IPS-NIHi11 (cell line): ENCODE data around the gene F2RL3.
"Not testable (repeated sequence)": the region's sequence is repeated elsewhere in the genome, so short reads cannot be mapped to it uniquely, and the experiment has no call there.

Source experiments
- DNase-seq: peaks from one replicate; pipeline ENCODE4 v3.0.0; 2012; ENCODE audit warnings: mixed read lengths, low spot score

Gene F2RL3

GRCh38 chr19:16874978-16875299 is 13.9 kb upstream of the F2RL3 start:
- DNase-seq = not testable (repeated sequence)

DNA sequence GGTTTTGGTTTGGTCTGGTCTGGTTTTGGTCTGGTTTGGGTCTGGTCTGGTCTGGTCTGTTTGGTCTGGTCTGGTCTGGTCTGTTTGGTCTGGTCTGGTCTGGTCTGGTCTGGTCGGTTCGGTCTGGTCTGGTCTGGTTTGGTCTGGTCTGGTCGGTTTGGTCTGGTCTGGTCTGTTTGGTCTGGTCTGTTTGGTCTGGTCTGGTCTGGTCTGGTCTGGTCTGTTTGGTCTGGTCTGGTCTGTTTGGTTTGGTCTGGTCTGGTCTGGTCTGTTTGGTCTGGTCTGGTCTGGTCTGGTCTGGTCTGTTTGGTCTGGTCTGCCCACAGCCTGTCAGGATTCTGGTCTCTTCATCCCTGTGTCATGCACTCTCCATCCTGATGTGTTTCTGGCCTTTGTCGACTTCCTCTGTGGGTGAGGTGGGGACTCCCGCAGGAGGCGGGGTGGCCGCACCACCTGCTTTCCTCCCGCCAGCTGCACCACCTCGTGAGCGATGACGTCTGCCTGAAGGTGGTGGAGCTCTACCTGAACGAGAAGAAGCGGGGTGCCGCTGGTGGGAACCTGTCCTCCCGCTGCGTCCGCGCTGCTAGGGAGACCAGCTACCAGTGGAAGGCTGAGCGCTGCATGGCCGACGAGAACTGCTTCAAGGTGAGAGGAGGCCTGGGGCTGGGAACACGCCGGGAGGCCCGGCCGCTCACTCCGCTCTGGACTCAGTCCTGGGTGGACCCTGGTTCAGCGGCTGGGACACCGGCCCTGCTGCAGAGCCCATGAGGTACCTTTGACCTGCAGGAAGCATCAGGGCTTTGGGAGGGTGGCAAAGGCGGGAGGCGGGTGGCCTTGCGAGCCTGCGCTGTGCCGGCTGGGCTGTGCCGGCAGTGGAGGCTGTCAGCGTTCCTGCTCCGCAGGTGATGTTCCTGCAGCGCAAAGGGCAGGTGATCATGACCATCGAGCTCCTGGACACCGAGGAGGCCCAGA is 12.9 kb upstream of the F2RL3 start:
- no peak for DNase-seq

- DNase-seq = no peak
Measured at GRCh38 chr19:16876904-16877361, 11.9 kb upstream of the F2RL3 start.

GRCh38 chr19:16877581-16877980 is 11.2 kb upstream of the F2RL3 start:
- DNase-seq = no peak

DNA sequence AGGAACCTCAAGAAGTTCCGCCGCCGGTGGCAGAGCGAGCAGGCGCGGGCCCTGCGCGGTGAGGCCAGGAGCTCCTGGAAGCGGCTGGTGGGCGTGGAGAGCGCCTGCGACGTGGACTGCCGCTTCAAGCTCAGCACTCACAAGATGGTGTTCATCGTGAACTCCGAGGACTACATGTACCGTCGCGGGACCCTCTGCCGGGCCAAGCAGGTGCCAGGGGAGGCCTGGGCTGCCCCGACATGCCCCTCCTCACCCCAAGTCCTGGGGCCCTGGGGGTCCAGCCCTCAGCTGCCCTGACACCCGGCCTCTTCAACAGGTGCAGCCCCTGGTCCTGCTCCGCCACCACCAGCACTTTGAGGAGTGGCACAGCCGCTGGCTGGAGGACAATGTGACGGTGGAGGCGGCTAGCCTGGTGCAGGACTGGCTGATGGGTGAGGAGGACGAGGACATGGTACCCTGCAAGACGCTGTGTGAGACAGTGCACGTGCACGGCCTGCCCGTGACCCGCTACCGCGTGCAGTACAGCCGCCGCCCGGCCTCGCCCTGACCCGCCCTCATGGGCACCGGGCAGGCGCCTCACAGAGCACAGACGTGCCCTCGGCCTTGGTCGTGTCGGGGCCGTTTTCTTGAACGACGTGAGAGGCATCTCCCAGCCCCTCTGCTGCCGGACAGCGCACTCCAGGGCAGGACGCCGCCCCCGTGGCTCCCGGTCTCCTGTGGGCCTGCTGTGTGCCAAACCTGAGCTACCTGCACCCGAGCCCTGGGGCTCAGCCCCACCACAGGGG is 10.4 kb upstream of the F2RL3 start:
- no peak for DNase-seq

- no peak for DNase-seq
Measured at GRCh38 chr19:16880884-16881554, 7.8 kb upstream of the F2RL3 start.

GRCh38 chr19:16882146-16882545 is 6.7 kb upstream of the F2RL3 start:
- DNase-seq = no peak

- no peak for DNase-seq
Measured at GRCh38 chr19:16883522-16883921, 5.3 kb upstream of the F2RL3 start.

DNA sequence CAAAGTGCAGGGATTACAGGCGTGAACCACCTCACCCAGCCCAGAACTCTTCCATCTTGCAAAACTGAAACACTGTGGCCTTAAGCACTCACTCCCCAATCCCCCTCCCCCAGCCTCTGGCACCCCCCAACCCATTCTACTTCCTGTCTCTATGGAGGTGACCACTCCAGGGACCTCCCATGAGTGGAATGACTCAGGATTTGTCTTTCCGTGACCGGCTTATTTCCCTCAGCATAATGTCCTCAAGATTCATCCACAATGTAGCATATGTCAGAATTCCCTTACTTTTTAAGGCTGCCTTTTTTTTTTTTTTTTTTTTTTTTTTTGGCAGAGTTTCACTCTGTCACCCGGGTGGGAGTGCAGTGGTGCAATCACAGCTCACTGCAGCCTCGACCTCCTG is 3.6 kb upstream of the F2RL3 start:
- no peak for DNase-seq

DNA sequence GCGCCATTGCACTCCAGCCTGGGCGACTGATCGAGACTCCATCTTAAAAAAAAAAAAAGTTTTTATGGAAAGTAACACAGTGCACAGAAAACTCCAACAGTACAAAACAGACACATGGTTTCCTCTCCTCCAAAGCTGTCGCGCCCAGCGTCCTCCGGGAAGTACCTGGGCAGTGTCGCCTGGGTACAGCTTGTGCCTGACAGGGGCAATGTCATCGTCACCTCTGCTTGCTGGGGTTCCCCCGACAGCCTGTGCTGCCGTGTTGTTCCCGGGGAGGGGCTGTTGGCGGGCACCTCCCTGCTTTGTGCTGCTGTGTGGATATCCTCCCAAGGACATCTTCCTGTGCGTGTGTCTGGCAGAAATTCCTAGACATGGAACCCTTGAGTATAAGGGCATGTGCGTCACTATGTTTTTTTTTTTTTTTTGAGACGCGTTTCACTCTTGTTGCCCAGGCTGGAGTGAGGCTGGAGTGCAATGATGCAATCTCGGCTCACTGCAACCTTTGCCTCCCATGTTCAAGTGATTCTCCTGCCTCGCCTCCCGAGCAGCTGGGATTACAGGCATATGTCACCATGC is 2.4 kb upstream of the F2RL3 start:
- no peak for DNase-seq

DNA sequence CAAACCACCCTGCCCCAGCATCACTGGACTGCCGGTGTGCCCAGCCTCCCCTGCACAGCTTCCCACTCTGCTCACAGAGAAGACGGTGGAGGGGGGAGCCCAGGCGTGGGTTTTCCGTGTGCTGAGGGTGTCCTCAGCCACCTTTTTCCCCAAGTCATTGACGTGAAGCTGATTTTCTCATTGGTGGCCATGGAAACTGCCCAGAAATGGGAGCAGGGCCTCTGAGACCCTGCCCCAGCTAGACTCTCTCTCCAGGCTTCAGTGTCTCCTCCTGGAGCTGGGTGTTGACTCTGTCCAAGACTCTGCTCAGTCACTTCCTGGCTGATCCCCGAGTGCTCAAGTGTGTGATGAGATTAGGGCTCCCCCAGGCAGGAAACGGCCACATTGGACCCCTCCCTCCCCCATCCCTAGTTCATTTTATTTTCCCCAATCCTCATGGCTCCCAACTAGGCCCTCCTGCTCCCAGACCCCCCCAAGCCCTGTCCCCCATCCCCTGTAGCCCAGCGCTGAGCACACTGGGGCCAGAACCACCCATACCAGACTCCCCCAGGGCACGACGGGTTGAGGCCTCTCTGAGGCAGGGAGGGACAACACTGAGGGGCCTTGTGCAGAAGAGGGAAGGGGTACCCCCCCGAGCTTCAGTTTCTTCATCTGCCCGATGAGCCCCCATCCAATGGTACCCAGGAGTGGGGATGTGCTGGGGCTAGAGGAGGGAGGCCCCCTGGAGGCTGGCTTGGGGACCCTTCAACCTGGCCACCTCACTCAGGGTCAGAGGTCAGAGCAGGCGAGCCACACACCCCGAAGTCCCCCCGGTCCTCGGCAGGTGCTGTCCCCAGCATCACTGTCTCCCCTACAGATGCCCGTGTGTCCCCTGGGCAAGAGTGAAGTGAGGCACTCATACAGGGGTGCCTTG is 1.2 kb upstream of the F2RL3 start:
- no peak for DNase-seq

GRCh38 chr19:16889366-16889882 is 625 bp downstream of the F2RL3 start:
- DNase-seq = peak; percentile 69

DNA sequence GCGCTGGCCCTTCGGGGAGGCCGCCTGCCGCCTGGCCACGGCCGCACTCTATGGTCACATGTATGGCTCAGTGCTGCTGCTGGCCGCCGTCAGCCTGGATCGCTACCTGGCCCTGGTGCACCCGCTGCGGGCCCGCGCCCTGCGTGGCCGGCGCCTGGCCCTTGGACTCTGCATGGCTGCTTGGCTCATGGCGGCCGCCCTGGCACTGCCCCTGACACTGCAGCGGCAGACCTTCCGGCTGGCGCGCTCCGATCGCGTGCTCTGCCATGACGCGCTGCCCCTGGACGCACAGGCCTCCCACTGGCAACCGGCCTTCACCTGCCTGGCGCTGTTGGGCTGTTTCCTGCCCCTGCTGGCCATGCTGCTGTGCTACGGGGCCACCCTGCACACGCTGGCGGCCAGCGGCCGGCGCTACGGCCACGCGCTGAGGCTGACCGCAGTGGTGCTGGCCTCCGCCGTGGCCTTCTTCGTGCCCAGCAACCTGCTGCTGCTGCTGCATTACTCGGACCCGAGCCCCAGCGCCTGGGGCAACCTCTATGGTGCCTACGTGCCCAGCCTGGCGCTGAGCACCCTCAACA is 1.2 kb downstream of the F2RL3 start:
- DNase-seq = peak; percentile 63

DNA sequence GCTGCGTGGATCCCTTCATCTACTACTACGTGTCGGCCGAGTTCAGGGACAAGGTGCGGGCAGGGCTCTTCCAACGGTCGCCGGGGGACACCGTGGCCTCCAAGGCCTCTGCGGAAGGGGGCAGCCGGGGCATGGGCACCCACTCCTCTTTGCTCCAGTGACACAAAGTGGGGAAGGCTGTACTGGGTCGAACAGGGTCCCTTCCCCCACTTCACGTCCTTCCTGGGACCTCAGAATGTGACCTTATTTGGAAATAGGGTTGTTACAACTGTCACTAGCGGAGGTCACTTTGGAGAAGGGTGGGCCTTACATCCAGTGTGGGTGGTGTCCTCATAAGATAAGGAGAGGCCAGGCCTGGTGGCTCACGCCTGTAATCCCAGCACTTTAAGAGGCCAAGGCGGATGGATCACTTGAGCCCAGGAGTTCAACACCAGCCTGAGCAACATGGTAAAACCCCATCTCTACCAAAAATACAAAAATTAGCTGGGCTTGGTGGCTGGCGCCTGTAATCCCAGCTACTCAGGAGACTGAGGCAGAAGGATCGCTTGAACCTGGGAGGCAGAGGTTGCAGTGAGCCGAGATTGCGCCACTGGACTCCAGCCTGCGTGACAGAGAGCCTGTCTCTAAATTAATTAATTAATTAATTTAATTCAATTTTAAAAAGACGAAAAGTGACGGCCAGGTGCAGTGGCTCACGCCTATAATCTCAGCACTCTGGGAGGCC is 1.8 kb downstream of the F2RL3 start:
- no peak for DNase-seq

DNA sequence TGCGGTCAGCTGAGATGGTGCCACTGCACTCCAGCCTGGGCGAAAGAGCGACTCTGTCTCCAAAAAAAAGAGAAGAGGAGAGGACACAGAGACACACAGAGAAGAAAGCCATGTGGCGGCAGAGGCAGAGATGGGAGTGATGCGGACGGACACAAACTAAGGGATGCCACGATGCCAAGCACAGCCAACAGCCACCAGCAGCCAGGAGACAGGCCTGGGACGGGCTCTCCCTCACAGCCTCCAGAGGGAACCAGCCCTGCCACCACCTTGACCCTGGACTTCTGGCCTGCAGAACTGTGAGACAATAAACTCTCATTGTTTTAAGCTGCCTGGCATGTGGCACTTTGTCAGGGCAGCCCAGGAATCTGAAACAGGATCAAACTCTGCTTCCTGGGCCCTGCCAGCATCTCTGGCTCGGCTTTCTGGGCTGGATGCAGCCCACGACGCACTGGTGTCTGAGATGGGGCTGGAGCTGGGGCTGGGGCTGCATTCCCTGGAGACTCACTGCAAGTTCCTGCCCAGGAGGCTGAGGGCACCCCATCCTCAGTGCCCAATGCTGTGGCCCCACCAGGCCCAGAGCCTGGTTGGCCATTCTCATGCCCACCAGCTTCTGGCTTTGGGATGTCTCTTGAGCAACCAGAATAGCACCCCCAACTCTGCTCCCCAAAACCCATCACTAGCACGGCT is 3.0 kb downstream of the F2RL3 start:
- no peak for DNase-seq

DNA sequence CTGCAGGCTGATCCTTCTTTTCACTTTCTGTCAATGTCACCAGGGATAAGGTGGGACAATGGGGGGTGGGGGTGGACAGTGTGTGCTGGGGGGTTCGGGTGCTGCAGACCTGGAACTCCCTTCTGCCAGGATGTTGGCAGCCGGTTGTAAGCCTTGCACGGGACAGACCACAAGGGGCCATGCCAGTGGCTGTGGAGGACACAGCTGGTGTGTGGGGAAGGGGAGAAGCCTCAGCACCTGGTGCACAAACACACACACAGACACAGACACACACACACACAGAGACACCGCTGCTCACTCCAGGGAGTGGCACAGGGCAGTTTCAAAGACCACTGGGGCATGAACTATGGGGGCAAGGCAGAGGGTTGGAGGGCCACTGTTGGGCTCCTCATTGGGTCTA is 3.6 kb downstream of the F2RL3 start:
- no peak for DNase-seq

DNA sequence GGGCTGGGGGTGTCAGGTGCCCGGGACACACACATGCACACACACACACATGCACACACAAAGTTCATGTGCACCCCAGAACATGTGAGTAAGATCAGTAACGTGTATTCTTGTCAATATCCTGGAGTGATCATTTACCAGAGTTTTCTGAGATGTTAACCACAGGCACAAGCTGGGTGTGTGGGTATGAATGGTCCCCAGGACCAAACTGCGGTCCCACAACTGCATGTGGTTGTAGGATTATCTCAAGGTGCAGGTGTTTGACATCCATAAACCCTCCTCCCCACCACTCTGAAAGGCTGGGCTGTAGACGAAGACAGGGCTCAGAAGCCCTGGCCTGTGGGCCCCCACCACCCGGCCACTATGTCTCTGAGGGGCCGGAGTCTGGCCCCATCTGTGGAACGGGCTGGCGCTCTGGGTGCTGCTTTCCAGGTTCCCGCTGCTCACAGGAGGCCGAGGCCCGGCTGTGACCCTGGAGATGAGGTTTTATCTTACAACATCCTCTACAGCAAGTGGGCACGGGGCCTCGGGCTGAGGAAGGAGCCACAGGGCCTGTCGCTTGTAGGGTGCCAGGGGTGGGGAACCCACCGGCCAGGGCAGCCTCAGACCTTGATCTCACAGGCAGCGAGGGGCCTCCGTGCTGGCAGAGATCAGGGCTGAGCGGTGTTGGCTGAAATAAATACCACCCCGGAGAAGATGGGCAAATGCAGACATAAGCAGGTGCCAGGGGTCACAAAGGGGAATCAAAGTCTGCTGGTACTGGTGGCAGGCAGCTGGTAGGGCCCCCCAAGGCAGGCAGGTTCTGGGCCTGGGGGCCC is 4.3 kb downstream of the F2RL3 start:
- no peak for DNase-seq

GRCh38 chr19:16893686-16893989 is 4.8 kb downstream of the F2RL3 start:
- DNase-seq = no peak

GRCh38 chr19:16894080-16894479 is 5.3 kb downstream of the F2RL3 start:
- DNase-seq = no peak
